NCI-H774 (cell line): ENCODE results near the gene IFNGR1.
"Not testable (repeated sequence)": the region's sequence is repeated elsewhere in the genome, so short reads cannot be mapped to it uniquely, and the experiment has no call there.

Source experiments
- DNase-seq: peaks from one replicate; lab custom pipeline; 2025; lab: John Stamatoyannopoulos, UW

IFNGR1 gene

DNA sequence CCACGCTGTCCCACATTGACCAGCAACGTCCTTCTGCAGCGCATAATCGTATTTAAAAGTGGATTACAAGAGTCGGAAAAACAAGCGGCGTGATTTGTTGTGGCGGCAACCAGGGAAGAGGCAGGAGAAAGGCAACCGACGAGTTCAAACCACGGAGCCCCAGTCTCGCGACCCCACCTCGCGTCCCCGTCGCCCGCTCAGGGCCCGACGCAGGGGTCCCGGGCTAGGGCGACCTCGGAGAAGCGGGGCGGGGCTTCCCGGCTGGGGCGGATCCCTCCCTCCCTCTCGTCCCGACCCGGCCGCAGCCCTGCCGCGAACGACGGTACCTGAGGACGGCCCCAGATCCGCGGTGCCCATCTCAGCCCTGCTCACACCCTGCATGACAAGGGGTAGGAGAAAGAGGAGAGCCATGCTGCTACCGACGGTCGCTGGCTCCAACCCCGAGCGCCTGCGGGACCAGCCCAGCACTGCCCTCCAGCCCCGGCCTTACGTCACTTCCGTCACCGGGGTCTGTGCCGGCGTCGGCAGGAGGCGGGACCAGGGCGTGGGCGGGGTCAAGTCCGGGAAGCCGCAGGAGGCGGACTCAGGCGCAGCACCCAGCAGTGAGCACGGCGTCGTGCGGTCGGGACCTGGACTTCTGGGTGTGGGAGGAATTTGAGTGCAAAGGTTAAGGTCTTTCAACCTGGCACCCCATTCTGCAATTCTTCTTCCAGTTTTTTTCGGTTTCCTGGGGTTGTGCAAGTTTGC is at the start of gene IFNGR1:
Gene IFNGR1, minus strand, starts transcription at position 469 of the 747 bp plus-strand sequence. Its CDS starts 58 bp downstream, at position 411.
- peak; percentile 93 for DNase-seq

DNA sequence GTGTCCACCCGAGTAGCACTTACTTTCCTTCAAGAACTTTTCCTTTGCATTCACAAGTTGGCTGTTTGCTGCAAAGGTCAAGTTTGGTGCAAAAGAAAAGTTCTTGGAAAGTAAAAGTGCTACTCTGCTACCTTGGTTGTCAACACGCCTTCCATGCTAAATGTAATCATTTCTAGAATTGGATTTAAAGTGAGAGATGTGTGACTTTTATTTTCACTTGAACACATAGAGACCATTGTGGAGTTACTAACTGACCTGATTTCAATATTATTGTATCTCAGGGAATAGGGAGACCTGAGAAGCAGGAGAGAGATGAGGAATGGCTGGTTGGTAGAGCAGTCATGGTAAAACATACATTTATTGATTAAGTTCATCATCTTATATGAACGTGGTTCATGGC is 49.7 kb upstream of the IFNGR1 start:
- DNase-seq: no peak

DNA sequence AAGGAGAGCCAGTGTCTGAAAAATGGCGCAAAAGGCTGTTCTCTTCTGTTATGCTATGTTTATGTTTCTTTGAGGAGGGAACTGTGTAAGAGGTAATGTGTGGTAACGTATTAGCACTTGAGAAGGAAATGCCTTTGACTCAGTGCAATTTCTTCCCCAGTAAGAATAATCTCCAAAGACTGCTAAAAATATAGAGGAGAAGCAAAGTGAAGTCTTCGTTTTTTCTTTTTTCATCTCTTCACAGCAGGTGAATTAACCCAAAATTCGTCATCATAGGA is 47.1 kb upstream of the IFNGR1 start:
- DNase-seq: no peak

DNA sequence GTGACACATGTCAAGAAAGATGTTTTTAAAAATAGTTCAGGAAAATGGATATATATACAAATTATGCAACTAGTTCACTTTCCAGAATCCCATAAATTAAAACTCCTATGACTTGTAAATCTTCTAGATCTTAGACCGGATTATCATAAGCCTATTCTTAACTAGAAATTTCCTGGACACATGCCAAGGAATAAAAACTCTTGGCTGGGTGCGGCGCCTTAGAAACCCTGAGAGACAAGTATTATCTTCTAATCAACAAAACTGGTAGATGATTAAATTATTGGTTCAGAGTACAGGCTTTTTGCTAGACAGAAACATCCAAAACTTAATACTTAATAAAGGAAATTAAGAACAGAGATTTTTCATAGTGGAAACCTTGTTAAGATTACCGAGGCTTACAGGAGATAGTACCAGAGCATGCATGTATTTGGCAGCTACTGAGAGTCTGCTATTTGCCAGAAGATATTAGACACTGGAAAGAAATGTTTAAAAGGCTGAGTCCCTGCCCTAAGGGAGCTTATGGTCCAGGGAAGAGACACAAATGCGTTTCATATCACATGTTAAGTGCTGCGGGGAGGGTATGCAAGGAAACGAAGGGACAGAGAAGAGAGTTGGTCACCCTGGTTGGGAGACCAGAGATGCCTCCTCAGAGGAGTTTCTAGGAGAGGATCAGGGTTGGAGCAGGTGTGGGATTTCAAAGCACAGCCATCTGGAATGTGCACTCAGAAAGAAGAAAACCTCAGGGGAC is 46.5 kb upstream of the IFNGR1 start:
- no peak for DNase-seq

DNA sequence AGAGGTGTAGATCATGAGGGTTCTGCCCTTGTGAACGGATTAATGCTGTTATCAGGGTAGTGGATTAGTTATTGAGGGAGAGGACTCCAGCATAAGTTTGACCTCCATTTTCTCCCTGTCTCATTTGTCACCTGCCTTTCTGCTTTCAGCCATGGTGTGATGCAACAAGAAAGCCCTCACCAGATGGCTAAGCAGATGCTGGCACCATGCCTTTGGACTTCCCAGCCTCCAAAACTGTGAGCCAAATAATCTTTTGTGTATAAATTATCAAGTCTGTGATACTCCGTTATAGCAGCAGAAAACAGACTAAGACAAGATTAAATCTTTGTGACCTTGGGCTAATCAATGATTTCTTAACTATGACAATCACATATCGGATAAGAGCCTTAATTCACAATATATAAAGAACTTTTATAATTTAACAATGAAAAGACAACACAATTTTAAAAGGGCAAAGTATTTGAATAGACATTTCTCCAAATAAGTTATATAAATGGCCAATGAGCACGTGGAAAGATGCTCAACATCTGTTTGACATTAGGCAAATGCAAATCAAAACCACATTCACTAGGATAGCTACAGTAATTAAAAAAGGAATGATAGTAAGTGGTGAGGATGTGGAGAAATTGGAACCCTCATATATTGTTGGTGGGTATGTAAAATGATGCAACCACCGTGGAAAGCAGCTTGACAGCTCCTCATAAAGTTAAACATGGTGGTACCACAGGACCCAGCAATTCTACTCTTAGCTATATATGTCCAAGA is 45.3 kb upstream of the IFNGR1 start:
- no peak for DNase-seq

DNA sequence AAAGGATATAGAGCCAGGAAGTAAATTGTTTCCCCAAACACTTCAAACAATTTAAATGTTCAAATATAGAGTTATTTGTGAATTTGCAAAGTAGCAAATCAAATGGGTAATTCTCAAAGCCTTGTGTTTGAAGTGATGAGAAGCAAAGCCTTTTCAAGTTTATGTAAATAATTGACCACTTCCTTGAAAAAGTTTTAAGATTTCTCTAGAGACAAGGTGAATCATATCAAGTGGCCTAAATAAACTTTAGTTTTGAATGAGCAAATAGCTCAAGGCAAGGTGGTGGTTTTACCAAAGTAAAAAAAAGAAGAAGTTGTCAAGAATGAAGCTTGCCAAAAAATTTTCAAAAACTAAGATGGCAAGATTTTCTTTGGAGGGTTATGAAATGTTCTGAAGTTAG is 42.6 kb upstream of the IFNGR1 start:
- DNase-seq: no peak

DNA sequence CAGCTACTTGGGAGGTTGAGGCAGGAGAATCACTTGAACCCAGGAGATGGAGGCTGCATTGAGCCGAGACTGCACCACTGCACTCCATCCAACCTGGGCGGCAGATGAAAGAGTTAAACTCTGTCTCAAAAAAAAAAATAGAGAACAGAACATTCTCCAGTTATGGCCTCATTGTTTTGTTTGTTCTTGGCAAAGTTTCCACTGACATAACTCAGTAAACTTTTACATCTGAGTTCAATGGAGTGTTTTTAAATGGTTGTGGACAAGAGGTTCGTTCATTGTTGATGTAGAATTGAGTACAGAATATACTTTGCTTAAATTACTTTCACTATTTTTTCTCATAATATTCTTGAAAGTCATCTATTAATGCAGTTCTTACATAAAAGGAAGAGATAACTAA is 42.2 kb upstream of the IFNGR1 start:
- no peak for DNase-seq

DNA sequence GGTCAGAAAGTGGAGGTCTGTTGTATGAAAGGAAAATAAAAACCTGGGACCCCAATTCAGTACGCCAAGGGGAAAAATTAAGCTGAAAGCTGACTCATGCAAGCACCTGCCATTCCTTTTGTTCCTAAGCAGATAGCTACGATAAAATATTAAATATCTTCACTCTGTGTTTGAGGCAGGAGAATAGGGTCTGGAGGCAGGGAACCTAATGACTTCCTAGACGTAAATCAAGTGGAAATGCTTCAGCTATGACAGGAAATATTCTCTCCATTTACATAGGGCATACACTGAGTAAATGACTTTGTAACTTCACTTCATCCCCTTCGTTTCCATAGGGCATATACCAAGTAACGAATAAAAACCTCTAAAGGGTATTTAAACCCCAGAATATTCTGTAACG is 41.0 kb upstream of the IFNGR1 start:
- DNase-seq: no peak

DNA sequence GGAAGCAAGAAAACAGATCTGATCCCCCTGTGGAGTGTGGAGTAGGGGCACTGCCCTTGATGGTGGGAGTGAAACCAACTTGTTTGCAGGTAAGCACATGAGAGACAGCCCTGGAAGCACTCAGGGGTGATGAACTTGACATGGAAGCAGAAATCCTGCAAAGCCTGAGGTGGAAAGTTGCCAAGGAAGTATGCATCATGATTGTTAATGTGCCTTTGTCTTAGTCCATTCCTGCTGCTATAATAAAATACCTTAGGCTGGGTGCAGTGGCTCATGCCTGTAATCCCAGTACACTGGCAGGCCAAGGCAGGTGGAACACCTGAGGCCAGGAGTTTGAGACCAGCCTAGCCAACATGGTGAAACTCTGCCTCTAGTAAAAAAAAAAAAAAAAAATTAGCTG is 40.2 kb upstream of the IFNGR1 start:
- no peak for DNase-seq

DNA sequence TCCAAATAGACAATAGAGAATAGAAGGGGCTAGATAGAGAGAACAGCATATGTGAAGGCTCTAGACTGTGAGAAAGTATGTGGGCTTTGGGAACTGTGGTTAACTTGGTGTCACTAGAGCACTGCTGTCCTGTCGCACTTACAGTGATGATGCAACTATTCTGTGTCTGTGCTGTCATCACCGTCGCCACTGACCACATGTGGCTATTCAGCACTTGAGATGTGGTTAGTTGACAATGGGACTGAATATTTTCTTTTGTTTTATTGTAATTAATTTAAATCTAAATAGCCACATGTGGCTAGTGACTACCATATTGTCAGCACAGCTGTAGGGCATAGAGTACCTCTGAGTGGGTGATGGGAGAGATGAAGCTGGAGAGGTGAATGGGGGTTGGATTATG is 39.0 kb upstream of the IFNGR1 start:
- DNase-seq: no peak

DNA sequence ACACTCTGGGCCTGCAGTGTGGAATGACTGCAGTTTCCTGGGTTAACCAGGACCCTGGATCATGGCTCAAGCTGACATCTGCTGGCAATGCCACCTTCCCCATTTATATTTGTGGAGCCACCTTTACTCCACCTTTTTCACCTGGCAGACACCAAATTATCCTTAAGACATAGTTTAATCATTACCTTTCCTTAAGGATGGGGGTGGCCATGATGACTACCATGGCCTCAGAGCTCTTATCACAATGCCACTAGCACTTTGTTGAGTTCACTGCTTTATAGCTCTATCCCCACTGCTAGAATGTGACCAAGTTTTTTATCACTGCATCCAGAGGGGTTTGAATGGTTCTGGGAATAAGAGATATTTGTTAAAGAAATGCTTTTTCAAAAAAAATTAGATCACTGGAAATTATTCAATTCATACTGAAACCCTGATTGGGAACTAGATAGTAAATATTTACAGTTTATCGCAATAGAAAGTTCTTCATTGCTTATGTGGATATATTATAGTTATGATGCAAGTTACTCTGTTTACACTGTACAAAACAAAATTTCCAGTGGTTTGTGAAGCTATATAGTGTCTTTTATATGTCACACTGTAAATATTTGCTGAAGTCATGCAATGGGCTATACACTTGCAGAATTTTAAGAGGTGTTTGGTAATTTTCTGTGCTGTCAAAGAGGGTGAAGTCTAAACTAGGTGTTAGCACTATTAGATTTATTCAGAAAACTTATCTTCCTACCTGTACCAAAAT is 37.3 kb upstream of the IFNGR1 start:
- no peak for DNase-seq

DNA sequence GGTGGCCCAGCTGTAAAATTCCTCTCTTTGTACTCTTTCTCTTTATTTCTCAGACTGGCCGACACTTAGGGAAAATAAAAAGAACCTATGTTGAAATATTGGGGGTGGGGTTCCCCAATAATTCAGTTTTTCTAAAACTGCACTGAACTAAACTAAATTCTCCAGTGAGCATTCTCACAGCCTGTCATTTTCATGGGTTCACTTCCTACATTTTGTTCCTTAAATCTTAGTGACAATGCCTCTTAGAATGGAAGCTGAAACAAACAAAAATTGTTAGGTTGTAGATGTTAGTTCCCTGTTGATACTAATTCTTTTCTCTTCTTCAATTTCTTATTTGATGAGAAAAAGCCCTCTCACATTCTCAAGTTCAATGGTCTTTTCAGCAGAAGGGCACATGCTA is 35.8 kb upstream of the IFNGR1 start:
- no peak for DNase-seq

DNA sequence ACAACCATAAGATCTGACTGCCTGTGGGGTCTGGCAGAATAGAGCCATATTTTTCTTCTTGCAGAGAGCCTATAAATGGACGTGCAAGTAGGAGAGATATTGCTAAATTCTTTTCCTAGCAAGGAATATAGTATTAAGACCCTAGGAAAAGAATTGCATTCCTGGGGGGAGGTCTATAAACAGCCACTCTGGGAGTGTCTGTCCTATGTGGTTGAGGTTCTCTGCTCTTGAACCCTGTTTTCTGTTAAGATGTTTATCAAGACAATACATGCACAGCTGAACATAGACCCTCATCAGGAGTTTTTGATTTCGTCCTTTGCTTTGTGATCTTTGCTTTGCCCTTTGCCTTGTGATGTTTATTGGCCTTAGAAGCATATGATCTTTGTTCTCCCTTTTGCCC is 35.2 kb upstream of the IFNGR1 start:
- DNase-seq: not testable (repeated sequence)

DNA sequence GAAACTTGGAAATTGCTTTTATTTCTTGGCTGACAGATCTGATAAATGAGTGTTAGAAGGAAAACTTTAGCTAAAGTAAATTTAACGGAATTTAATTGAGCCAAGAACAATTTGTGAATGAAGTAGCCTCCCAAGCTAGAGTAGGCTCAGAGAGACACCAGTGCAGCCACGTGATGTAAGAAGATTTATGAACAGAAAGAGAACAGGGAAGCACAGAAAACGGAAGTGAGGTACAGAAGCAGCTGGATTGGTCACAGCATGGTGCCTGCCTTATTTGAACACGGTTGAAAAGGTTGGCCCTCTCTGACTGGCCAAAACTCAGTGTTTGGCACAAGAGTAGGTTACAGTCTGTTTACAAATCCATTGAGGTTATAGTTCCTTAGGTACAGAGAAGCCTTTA is 29.5 kb upstream of the IFNGR1 start:
- DNase-seq: no peak

DNA sequence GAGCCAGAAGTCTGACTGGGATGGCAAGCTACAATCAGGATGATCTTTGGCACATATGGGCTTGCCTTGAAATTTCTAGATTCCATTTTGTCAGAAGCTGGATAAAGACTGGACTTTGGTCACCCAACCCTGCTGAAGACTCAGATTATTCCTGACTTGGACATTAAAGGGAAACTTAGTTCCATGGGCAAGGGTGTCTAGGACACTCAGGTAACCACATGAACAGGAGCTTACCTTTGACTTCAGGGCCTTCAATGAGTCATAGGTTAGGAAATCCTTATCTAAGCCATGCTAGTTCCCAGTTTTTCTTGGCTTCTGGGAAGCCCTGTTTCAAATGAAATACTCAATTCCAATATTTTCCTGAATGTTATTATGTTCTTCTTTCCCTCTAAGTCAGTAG is 28.5 kb upstream of the IFNGR1 start:
- DNase-seq: no peak

DNA sequence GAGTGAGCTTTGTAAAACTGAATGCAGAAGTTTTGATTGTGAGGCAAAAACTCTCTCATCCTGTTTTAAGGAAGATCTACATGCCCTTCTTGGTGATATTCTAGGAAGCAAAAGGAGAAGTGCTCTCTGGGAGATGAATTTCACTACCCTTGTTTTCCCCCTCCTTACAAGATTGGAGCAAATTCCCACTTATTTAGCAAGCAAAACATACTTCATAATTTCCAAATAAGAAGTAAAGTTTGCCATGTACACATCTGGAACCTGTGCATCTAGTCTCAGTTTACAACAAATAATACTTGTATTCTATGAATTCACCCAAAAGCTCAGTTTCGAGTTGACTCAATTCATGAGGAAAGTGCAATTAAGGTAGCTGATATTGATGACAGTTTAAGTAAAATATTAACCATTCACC is 27.6 kb upstream of the IFNGR1 start:
- no peak for DNase-seq

DNA sequence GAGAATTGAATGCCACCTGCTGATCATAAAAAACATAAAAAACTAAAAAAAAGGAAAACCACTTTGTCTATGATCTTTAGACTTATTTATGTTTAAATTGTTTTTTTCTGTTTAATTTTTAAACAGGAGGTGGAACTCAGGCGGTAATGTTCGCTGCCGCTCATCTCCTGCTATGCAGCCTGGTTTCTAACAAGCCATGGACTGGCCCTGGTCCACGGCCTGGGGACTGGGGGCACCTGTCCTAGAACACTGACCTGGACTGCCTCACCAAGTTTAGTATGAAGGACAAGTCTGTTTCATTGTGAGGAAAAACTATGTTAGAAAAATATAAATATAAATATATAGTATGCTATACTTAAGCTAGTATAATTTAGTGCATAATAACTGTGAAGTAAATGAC is 27.0 kb upstream of the IFNGR1 start:
- DNase-seq: no peak

DNA sequence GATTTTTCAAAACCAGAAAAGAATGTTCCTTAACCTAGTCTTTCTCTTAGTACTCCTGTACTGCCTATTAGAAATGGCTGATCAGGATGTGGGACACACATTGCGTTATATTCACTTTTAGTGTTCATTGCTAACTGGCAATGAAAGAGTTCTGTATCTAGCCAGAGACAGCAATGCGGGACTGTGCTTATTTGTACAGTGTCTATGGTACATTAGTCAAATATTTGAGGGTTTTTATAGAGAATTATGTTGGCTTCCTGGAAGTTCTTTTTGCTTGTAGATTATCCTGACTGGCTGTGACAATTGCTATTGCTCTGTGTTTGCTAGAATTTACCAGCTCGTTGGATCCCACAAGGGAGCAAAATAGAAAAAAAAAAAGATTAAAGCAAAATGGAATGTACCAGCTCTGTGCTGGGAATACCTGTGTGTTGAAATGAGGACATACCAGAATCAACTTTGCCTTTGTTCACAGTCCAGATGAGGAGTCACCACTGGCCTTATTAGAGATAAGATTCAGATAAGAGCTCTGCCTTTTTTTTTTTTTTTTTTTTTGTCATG is 22.4 kb upstream of the IFNGR1 start:
- DNase-seq: no peak

DNA sequence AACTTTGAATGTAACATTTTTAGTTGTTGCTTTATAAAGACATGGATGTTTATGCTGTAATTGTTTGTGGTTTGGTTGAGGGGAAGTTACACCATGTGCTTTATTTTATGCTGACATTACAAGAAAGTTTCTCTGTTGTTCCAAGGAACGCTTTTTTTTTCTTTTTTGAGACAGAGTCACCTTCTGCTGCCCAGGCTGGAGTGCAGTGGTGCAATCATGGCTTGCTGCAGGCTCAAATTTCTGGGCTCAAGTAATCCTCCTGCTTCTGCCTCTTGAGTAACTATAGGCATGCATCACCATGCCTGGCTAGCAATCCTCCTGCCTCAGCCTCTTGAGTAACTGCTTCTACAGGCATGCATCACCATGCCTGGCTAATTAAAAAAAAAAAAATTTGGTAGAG is 21.0 kb upstream of the IFNGR1 start:
- DNase-seq: no peak

DNA sequence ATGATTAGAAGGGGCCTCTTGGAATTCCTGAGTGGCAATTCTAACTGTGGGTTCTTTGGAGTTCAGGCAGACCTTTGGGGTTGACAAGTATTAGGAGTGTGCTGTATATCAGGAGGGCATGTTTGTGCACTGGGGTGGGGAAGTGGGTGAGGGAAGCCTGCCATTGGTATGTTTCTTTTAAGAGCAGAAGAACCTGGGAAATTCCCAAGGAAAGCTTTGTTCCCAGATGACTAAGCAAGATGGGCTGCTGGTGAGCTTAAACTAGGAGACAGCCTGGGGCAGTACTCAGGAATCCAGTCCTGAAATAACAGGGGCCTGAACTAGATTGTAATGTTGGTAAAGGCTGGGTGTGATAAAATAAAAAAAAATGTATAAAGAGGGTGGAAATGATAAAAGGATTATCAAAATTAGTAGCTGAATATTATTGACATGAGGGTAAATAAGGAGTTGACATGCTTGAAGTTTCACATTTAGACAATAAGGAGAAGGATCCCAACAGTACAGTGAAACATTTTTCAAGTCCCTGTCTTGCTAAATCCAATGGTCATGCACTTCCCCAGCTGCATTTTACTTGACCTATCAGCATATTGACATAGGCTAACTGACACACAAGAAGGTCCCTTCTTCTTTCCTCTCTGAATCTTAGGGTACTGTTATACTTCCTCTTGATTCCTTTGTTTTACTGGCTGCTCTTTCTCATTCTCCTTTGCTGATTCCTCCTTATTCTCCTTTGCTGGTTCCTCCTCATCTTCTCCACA is 18.4 kb upstream of the IFNGR1 start:
- no peak for DNase-seq

DNA sequence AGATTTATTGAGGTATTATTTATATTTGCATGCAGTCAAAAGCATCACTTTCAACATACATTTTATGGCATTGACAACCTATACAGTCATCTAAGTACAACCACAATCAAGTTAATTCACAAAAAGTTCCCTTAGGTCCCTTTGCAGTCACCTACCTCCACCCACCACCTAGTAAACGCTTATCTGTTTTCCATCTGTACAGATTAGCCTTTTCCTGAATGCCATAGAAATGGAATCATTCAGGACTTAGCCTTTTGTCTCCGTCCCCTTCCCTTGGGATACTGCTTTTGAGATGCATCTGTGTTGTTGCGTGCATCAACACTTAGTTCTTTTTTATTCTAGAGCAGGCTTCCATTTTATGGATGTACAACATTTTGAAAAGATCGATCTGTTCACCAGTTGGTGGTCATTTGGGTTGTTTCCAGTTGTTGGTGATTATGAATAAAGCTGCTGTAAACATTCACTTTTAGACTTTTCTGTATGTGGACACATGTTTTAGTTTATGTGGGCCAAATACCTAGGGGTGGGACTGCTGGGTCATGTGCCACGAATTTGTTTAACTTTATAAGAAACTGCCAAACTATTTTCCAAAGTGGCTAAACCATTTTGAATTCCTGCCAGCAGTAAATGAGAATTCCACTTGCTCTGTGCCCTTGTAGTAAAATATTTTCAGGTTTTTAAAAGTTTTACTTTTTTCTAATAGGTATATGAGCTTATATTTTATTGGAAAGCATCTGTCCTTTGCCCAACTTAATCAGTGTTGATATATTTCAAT is 17.6 kb upstream of the IFNGR1 start:
- DNase-seq: no peak
